Muscle of leg (tissue), 11 donors: Measurements from ENCODE around the gene ECD. TPM values are rescaled to one million over a fixed set of nuclear protein-coding genes. Genes with fewer than 3 reads are reported as not detected.
"Not testable (repeated sequence)": the region's sequence is repeated elsewhere in the genome, so short reads cannot be mapped to it uniquely, and the experiment has no call there.

ENCODE experiments used
- DNase-seq: peaks from one replicate; pipeline ENCODE4 v3.0.0; 2013
- H3K27ac ChIP-seq: one replicate; pipeline ENCODE4 v1.5.1; 2013; ENCODE audit warnings: mild to moderate bottlenecking, low read length, control low read depth
- H3K27me3 ChIP-seq: one replicate; pipeline ENCODE4 v1.6.1; 2013; ENCODE audit warnings: low read length; ENCODE audit not compliant: control insufficient read depth, insufficient read depth
- H3K36me3 ChIP-seq: one replicate; pipeline ENCODE4 v1.6.1; 2013; ENCODE audit warnings: low read length; ENCODE audit not compliant: control insufficient read depth, insufficient read depth
- H3K4me1 ChIP-seq: one replicate; pipeline ENCODE4 v1.6.1; 2013; ENCODE audit warnings: low read length; ENCODE audit not compliant: control insufficient read depth, insufficient read depth
- H3K4me3 ChIP-seq: one replicate; pipeline ENCODE4 v1.5.1; 2013; ENCODE audit warnings: low read length, control low read depth
- H3K9me3 ChIP-seq: replicated peaks from 2 replicates; pipeline ENCODE4 v1.6.1; 2013; ENCODE audit warnings: low read depth, low read length; ENCODE audit not compliant: control insufficient read depth
- WGBS: methylation state at CpG from one replicate; pipeline ENCODE4 v1.1.5; 2013; ENCODE audit warnings: missing lambda C conversion rate; ENCODE audit not compliant: insufficient coverage; 5-methylcytosine and 5-hydroxymethylcytosine counted together
- polyA plus RNA-seq, 8 donors: library from polyadenylated mRNA; unstranded; fragments of 120-200 nt; gene quantifications; one replicate each; pipeline versions ENCODE4 v1.2.1 to v1.2.3, GENCODE V29; 2013; ENCODE audit warnings: inconsistent platforms in 1 of 8, low replicate concordance in 1 of 8; ENCODE audit not compliant: insufficient read length in 8 of 8, insufficient read depth in 1 of 8
- total RNA-seq: library from RNA; stranded (reverse); fragments of 120-200 nt; gene quantifications from one replicate; pipeline ENCODE4 v1.2.4, GENCODE V29; 2013

The ECD gene
- total and polyA plus RNA-seq, 9 donors: 20.3 to 24.2 (median 21.4) TPM

DNA sequence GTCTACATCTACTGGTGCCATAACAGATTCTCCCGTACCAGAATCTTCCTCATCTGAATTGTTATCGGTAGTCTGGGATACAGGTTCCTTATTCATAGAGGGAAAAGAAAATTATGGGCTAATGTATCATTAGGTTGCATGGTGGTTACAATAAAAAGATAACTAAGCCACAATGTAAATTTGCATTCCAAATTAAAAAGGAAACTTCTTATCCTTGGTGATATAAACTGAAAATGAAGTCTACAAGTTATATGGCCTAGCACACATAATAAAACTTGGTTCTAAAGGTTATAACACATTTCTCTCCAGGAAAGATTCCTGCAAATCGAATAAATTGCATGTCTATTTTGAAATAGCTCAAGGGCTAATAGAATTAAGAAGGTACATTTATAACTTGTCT, 33.1 kb downstream of the ECD start:
- no peaks in the 10 kb centered on the region for H3K9me3 ChIP-seq
- H3K4me1 ChIP-seq: no peaks in the 10 kb centered on the region
- WGBS: no CpG with 5 or more reads among the region's 3 CpGs
- H3K27ac ChIP-seq: no peak overlapping the region
- H3K4me3 ChIP-seq: no peak overlapping the region
- DNase-seq: no peak
- peaks cover 48% of the 10 kb centered on the region for H3K36me3 ChIP-seq
- H3K27me3 ChIP-seq: no peaks in the 10 kb centered on the region

GRCh38 chr10:73131913-73132686, 35.7 kb downstream of the ECD start:
- Histone ChIP-seq H3K36me3 (peaks cover 42% of the 10 kb centered on the region), H3K4me3 (no peak overlapping the region), H3K4me1 (no peaks in the 10 kb centered on the region), H3K9me3 (no peaks in the 10 kb centered on the region), H3K27ac (no peak overlapping the region), H3K27me3 (no peaks in the 10 kb centered on the region)
- WGBS: no CpG with 5 or more reads among the region's 2 CpGs
- no peak for DNase-seq

- no peaks in the 10 kb centered on the region for H3K9me3 ChIP-seq
- H3K4me3 ChIP-seq: no peak overlapping the region
- no peaks in the 10 kb centered on the region for H3K27me3 ChIP-seq
- H3K36me3 ChIP-seq: peaks cover 43% of the 10 kb centered on the region
- no peak for DNase-seq
- no peak overlapping the region for H3K27ac ChIP-seq
- H3K4me1 ChIP-seq: no peaks in the 10 kb centered on the region
- WGBS: 33% methylated on average over 1 of the region's 2 CpGs
Observed at GRCh38 chr10:73131301-73131700, 36.5 kb downstream of the ECD start.

GRCh38 chr10:73126343-73126742, 41.5 kb downstream of the ECD start:
- no peaks in the 10 kb centered on the region for H3K27me3 ChIP-seq
- WGBS: no CpG with 5 or more reads among the region's 2 CpGs
- no peak overlapping the region for H3K4me3 ChIP-seq
- H3K4me1 ChIP-seq: no peaks in the 10 kb centered on the region
- peaks cover 34% of the 10 kb centered on the region for H3K36me3 ChIP-seq
- H3K27ac ChIP-seq: no peak overlapping the region
- H3K9me3 ChIP-seq: no peaks in the 10 kb centered on the region
- no peak for DNase-seq

GRCh38 chr10:73119952-73120351, 47.9 kb downstream of the ECD start:
- H3K4me1 ChIP-seq: no peaks in the 10 kb centered on the region
- no peaks in the 10 kb centered on the region for H3K9me3 ChIP-seq
- no peak for DNase-seq
- no peak overlapping the region for H3K27ac ChIP-seq
- no peaks in the 10 kb centered on the region for H3K27me3 ChIP-seq
- peaks cover 9% of the 10 kb centered on the region for H3K36me3 ChIP-seq
- no peak overlapping the region for H3K4me3 ChIP-seq
- WGBS: no CpG with 5 or more reads among the region's 4 CpGs

DNA sequence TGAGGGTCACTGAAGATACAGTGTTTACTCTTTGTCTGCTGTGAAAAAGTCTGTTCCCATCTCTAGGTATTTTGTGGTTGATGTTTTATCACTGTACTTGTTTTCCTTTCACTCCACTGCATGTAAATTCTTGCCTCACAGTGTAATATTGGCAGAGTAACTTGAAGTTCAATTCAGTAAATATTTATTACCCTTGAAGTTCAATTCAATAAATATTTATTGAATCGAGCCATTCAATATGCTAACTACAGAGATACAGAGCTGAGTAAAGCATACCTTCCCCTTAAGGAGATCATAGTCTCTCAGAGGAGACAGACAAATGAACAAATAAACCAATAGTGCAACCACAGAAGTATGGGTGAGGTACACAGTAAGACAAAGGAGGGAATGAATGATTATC, 48.4 kb downstream of the ECD start:
- DNase-seq: no peak
- Histone ChIP-seq H3K9me3 (no peaks in the 10 kb centered on the region), H3K27me3 (no peaks in the 10 kb centered on the region), H3K4me3 (no peak overlapping the region), H3K4me1 (no peaks in the 10 kb centered on the region), H3K36me3 (peaks cover 11% of the 10 kb centered on the region), H3K27ac (no peak overlapping the region)
- WGBS: no CpG with 5 or more reads among the region's 1 CpG

DNA sequence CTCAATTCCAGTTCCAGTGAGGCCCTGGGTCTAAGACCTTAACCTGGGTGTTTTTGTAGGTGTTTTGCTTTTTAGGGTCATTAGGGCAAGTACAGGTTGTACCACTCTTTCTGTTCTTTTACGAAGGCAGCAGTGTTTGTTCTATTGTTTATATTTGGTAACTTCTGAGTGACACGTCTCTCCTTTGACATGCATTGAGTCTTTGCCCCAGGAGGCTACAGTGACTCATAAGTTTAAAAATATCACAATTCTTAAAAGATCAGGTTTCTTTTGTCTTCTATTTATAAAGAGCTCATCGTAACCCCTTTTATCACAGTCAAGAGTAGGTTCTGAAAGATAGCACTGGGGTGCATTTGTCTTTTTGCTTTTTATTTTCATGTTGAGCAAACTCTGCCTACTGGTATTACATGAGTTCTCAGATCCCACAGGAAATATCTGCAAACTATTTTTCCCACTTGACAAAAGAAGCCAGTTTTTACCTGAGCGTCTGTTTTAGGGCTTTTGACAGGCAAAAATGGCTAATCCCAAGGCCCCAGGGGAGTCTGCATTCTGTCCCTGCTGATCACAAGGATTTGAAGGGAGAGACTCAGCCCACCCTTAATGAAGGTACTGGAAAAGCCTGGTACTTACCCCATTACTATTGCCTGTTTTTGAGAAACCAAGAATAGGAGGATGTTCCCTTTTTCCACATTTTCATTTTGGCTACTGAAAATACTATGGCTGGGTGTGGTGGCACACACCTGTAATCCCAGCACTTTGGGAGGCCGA, 49.6 kb downstream of the ECD start:
- Histone ChIP-seq H3K9me3 (no peaks in the 10 kb centered on the region), H3K27me3 (no peaks in the 10 kb centered on the region), H3K27ac (peak overlapping the region; percentile 72), H3K4me1 (no peaks in the 10 kb centered on the region), H3K36me3 (peaks cover 8% of the 10 kb centered on the region), H3K4me3 (no peak overlapping the region)
- peak; percentile 17 for DNase-seq
- WGBS: 20% methylated on average over 1 of the region's 5 CpGs

DNA sequence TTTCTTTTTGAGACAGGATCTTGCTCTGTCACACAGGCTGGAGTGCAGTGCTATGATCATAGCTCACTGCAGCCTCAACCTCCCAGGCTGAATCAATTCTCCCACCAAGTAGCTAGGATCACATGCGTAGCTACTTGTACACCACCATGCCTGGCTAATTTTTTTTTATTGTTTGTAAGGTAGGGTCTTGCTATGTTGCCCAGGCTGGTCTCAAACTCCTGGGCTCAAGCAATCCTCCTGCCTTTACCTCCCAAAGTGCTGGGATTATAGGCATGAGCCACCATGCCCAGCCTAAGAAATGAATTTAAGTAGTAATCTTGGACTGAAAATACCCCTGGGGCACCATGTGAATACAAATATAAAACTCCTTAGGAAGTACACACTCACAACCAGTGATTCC, 51.8 kb downstream of the ECD start:
- DNase-seq: no peak
- no peaks in the 10 kb centered on the region for H3K9me3 ChIP-seq
- no peaks in the 10 kb centered on the region for H3K4me1 ChIP-seq
- no peak overlapping the region for H3K27ac ChIP-seq
- peaks cover 8% of the 10 kb centered on the region for H3K36me3 ChIP-seq
- WGBS: no CpG with 5 or more reads among the region's 1 CpG
- H3K4me3 ChIP-seq: no peak overlapping the region
- H3K27me3 ChIP-seq: no peaks in the 10 kb centered on the region

GRCh38 chr10:73113551-73113950, 54.3 kb downstream of the ECD start:
- H3K9me3 ChIP-seq: peaks cover 2% of the 10 kb centered on the region
- H3K27me3 ChIP-seq: no peaks in the 10 kb centered on the region
- H3K36me3 ChIP-seq: peaks cover 13% of the 10 kb centered on the region
- no peak overlapping the region for H3K27ac ChIP-seq
- WGBS: no CpG with 5 or more reads among the region's 1 CpG
- H3K4me3 ChIP-seq: no peak overlapping the region
- DNase-seq: no peak
- no peaks in the 10 kb centered on the region for H3K4me1 ChIP-seq

DNA sequence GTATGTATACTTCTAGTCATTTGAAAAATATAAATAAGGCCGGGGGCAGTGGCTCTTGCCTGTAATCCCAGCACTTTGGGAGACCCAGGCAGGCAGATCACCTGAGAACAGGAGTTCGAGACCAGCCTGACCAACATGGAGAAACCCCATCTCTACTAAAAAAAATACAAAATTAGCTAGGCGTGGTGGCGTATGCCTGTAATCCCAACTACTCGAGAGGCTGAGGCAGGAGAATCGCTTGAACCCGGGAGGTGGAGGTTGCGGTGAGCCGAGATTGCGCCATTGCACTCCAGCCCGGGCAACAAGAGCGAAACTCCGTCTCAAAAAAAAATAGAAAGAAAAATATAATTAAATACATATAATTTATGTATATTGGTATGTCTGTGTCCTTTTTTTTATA, 55.8 kb downstream of the ECD start:
- H3K4me3 ChIP-seq, H3K27ac ChIP-seq, H3K9me3 ChIP-seq, H3K4me1 ChIP-seq, DNase-seq, H3K27me3 ChIP-seq: not testable (repeated sequence)
- no CpG with 5 or more reads among the region's 13 CpGs for WGBS
- peaks cover 15% of the 10 kb centered on the region for H3K36me3 ChIP-seq
